ENCODE results near the gene FRRS1L. TPM values are rescaled to one million over a fixed set of nuclear protein-coding genes. Genes with fewer than 3 reads are reported as not detected.

FRRS1L gene
- total and polyA plus RNA-seq, 9 donors: 8.3 to 49.8 (median 27.5) TPM

DNA sequence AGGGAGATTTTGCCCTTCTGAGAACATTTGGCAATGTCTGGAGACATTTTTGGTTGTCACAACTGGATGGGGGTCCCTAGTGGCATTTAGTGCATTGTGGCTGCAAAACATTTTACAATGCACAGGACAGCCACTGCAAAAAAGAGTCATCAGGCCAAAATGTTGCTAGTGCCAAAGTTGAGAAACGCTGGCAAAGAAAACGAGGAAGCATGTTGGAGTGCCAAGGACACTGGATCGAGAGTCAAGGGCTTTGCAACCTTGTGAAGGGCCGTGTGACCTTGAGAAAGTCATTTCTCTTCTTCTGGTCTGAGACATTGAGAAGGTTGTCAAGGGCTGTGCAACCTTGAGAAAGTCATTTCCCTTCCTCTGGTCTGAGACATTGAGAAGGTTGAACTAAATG lies 45.7 kb upstream of the FRRS1L start:
- 28 to 49% (median 43%) methylated on average over 4 of the region's 4 CpGs for WGBS, 3 donors
- Histone ChIP-seq H3K36me3 (no peaks in the 10 kb centered on the region), H3K27me3 (no peaks in the 10 kb centered on the region), H3K4me1 (ENCODE audit: insufficient read depth) (peaks cover 6% of the 10 kb centered on the region), H3K9me3 (no peaks in the 10 kb centered on the region), H3K4me3 (no peak overlapping the region), H3K27ac (no peak overlapping the region)
- TF ChIP-seq CTCF (IDR thresholded peaks at IDR 0.05) (no peak), EP300 (IDR thresholded peaks at IDR 0.05) (no peak), POLR2A (IDR thresholded peaks at IDR 0.05) (no peak)
- intact Hi-C loops (cut with DNase I): no loop called here
- DNase-seq: no peak

DNA sequence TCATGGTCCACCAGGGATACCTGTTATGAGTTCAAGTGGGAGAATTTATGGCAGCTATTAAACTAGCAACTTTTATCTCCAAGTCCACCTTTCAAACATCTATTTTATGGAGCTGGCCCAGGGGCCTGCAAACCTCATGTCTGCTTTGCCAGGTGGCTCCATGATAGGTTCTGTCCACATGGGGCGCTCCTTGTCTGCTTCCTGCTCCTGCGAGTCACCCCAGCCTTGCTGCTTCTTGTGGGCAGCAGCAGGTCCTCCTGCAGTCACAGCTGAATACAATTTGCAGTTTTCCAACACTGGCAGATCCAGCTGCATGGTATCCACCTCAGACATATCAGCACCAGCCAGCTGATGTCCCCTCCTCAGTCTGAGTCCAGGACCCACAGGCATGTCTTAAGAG lies 39.6 kb upstream of the FRRS1L start:
- no peak overlapping the region for H3K27ac ChIP-seq
- WGBS, 3 donors: 89 to 100% (median 94%) methylated on average over 2 of the region's 2 CpGs

GRCh38 chr9:109205526-109205925 lies 38.5 kb upstream of the FRRS1L start:
- DNase-seq: no peak
- WGBS, 3 donors: 88 to 94% (median 90%) methylated on average over 1 of the region's 1 CpG
- Histone ChIP-seq H3K4me1 (ENCODE audit: insufficient read depth) (no peaks in the 10 kb centered on the region), H3K9me3 (no peaks in the 10 kb centered on the region), H3K27me3 (no peaks in the 10 kb centered on the region), H3K27ac (no peak overlapping the region), H3K36me3 (no peaks in the 10 kb centered on the region), H3K4me3 (no peak overlapping the region)
- TF ChIP-seq POLR2A (IDR thresholded peaks at IDR 0.05) (no peak), CTCF (IDR thresholded peaks at IDR 0.05) (no peak), EP300 (IDR thresholded peaks at IDR 0.05) (no peak)
- intact Hi-C loops (cut with DNase I): no loop called here

More for the DNA sequence above, 39.6 kb upstream of the FRRS1L start:
- Histone ChIP-seq H3K4me1 (ENCODE audit: insufficient read depth) (no peaks in the 10 kb centered on the region), H3K9me3 (no peaks in the 10 kb centered on the region), H3K36me3 (no peaks in the 10 kb centered on the region), H3K27me3 (no peaks in the 10 kb centered on the region), H3K4me3 (no peak overlapping the region)
- TF ChIP-seq EP300 (IDR thresholded peaks at IDR 0.05) (no peak), POLR2A (IDR thresholded peaks at IDR 0.05) (no peak), CTCF (IDR thresholded peaks at IDR 0.05) (no peak)
- intact Hi-C loops (cut with DNase I): no loop called here
- no peak for DNase-seq

DNA sequence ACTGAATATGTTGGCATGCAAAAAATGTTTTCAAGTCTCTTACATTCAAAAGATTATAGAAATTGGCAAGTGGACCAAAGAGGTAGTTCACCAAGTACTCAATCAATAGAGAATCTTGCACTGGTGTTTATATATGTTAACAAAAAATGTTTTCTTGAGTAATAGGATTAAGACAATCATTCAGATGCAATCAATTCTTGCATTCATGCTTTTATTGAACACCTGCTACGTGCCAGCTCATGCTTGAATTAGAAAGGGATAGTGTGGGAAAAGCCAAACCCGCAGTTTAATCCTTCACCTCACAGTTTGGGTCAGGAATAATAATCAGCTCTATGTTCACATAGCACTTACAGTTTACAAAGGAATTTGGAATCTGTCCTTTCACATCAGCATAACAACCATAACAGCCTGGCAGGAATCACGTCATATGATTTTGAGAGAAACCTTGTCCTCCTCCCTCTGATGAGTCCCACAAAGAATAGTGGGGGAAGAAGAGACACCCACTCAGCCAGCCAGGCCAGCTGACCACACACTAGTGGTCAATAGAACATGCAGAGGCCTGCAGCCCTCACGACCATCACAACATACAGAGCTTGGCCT lies 36.8 kb upstream of the FRRS1L start:
- Histone ChIP-seq H3K4me1 (ENCODE audit: insufficient read depth) (no peaks in the 10 kb centered on the region), H3K27ac (no peak overlapping the region), H3K36me3 (no peaks in the 10 kb centered on the region), H3K27me3 (no peaks in the 10 kb centered on the region), H3K4me3 (no peak overlapping the region), H3K9me3 (no peaks in the 10 kb centered on the region)
- intact Hi-C loops (cut with DNase I): no loop called here
- no peak for DNase-seq
- WGBS, 3 donors: 55 to 80% (median 66%) methylated on average over 4 of the region's 4 CpGs
- TF ChIP-seq CTCF (IDR thresholded peaks at IDR 0.05) (no peak), POLR2A (IDR thresholded peaks at IDR 0.05) (no peak), EP300 (IDR thresholded peaks at IDR 0.05) (no peak)

Data from ovary (tissue), 9 donors.